ENCODE results near the gene SNHG17. TPM values are rescaled to one million over a fixed set of nuclear protein-coding genes. Genes with fewer than 3 reads are reported as not detected.
"Not testable (repeated sequence)": the region's sequence is repeated elsewhere in the genome, so short reads cannot be mapped to it uniquely, and the experiment has no call there.

Gene SNHG17
- total RNA-seq, 1 donor from 2014 or later: 129 TPM

DNA sequence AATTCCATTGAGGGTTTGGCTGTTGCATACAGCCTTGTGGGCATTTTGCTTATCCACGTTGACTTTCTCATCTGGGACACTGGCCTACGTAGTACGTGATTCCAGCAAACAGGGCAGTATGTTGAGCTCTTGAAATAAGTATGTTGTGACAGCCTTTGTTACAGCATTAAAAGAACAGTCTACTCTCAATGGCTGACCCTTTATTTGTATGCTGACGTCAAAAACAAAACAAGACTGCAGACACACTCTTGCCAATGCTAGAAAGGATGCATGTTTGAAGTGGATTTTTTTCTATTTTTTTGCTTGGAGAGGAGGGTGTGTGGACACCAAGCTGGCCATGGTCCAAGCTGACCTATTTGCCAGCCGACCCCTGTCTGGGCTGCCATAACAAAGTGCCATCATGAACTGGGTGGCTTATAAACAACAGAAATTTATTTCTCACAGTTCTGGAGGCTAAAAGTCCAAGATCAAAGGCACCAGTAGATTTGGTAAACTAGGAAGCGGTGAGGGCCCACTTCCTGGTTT is 10.8 kb upstream of the SNHG17 start:
- Histone ChIP-seq H3K36me3 (peaks cover 17 to 21% of the 10 kb centered on the region in 2 donors), H3K4me1 (peaks cover 4 to 10% of the 10 kb centered on the region in 2 donors), H3K4me3 (peak overlapping the region; percentile 91 to 97), H3K27me3 (no peaks in the 10 kb centered on the region), H3K9me3 (no peaks in the 10 kb centered on the region), H3K27ac (peak overlapping the region in 1 of 2 donors; percentile 83)
- no peak for DNase-seq (ENCODE audit: low spot score in 2 of 2)
- TF ChIP-seq, protein P1, sequence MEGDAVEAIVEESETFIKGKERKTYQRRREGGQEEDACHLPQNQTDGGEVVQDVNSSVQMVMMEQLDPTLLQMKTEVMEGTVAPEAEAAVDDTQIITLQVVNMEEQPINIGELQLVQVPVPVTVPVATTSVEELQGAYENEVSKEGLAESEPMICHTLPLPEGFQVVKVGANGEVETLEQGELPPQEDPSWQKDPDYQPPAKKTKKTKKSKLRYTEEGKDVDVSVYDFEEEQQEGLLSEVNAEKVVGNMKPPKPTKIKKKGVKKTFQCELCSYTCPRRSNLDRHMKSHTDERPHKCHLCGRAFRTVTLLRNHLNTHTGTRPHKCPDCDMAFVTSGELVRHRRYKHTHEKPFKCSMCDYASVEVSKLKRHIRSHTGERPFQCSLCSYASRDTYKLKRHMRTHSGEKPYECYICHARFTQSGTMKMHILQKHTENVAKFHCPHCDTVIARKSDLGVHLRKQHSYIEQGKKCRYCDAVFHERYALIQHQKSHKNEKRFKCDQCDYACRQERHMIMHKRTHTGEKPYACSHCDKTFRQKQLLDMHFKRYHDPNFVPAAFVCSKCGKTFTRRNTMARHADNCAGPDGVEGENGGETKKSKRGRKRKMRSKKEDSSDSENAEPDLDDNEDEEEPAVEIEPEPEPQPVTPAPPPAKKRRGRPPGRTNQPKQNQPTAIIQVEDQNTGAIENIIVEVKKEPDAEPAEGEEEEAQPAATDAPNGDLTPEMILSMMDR (IDR thresholded peaks at IDR 0.05): no peak
- intact Hi-C loops (cut with DNase I): loop anchor here (1.0 kb wide), 2 partner anchors 11 to 26 kb away; partner anchors contain the start of genes RALGAPB and SNHG17

DNA sequence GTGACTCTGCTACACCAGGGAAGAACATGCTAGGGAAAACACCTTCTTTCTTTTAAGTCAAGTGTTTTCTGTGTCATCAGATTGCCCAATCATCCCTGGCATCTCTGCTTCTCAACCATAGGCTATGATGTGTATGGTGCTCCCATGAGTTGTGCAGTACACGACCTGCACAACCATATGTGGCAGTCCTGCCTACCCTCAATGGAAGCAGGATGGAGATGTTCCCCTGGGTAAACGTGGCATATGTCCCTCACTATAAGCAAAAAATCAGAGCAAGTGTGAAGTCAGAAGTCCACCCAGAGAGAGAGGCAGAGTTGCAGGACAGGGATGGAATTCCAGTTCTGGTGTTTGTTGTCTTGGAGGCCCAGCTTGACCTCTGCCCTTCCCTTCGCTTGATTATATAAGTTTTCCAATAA is 10.3 kb upstream of the SNHG17 start:
- Histone ChIP-seq H3K36me3 (peaks cover 12 to 17% of the 10 kb centered on the region in 2 donors), H3K9me3 (no peaks in the 10 kb centered on the region), H3K27me3 (no peaks in the 10 kb centered on the region), H3K4me1 (peaks cover 4 to 10% of the 10 kb centered on the region in 2 donors), H3K27ac (no peak overlapping the region), H3K4me3 (no peak overlapping the region)
- intact Hi-C loops (cut with DNase I): no loop called here
- TF ChIP-seq, protein P1 (IDR thresholded peaks at IDR 0.05): no peak
- no peak for DNase-seq (ENCODE audit: low spot score in 2 of 2)

DNA sequence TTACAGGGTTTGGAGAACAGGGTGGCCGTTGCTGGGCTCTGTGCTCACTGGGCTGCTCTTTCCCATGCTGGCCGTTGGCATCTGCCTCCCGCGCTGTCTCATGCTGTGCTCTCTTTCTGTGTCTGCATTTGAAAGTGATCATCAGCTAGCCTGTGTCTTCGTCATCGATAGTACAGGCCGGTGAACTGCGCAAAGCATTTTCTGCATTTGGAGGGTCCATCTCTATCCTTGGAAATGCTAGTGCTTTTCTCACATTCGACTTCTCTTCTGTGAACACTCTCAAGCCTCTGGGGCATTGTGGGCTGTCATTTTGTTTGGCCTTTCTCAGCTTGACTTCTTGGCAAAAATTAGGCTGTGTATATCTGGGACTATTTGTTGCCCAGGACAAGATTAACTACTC is 6.8 kb upstream of the SNHG17 start:
- intact Hi-C loops (cut with DNase I): no loop called here

DNA sequence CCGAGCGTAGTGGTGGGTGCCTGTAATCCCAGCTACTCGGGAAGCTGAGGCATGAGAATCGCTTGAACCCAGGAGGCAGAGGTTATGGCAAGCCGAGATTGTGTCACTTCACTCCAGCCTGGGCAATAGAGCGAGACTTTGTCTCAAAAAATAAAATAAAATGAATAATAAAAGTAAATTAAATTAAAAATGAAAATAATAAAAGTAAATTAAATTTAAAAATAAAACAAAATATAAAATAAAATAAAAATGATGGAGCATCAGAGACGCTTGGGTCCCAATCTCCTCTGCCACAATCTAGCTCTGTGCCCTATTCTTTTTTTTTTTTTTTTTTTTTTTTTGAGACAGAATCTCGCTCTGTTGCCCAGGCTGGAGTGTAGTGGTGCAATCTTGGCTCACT is 6.0 kb upstream of the SNHG17 start:
- DNase-seq (ENCODE audit: low spot score in 2 of 2); H3K4me1 ChIP-seq; intact Hi-C loops (cut with DNase I); H3K36me3 ChIP-seq; H3K4me3 ChIP-seq; H3K27me3 ChIP-seq; H3K9me3 ChIP-seq; H3K27ac ChIP-seq: not testable (repeated sequence)

More for the DNA sequence above, 6.8 kb upstream of the SNHG17 start:
- Histone ChIP-seq H3K27me3 (no peaks in the 10 kb centered on the region), H3K4me1 (peaks cover 2 to 4% of the 10 kb centered on the region in 2 donors), H3K4me3 (no peak overlapping the region), H3K27ac (no peak overlapping the region), H3K9me3 (no peaks in the 10 kb centered on the region), H3K36me3 (no peaks in the 10 kb centered on the region)
- DNase-seq (ENCODE audit: low spot score in 2 of 2): no peak
- TF ChIP-seq, protein P1 (IDR thresholded peaks at IDR 0.05): no peak

DNA sequence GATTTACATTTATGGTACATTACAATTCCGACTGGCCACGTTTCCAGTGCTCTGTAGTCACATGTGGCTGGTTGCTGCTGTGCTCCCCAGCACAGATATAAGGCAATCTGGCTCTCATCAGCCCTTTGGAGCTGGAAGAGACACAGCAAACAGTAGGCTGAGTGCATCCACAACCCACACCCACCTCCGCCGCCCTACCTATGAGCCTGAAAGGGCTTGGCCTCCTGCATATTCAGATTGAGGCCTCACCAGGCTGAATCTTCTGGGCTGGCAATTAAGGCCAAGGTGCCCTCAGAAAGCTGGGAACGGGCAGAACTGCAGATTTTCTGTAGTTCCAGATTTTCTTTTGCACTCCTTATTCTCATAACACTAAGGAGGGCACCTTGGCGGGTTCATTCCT is 2.7 kb upstream of the SNHG17 start:
- Histone ChIP-seq H3K36me3 (peaks cover 2 to 7% of the 10 kb centered on the region in 2 donors), H3K9me3 (no peaks in the 10 kb centered on the region), H3K27me3 (no peaks in the 10 kb centered on the region), H3K4me1 (no peaks in the 10 kb centered on the region), H3K4me3 (no peak overlapping the region), H3K27ac (no peak overlapping the region)
- no peak for DNase-seq (ENCODE audit: low spot score in 2 of 2)
- intact Hi-C loops (cut with DNase I): loop anchor here (10.0 kb wide), 1 partner anchor 403 kb away; the partner anchor contains the start of genes RPRD1B and TTI1
- TF ChIP-seq, protein P1 (IDR thresholded peaks at IDR 0.05): no peak

DNA sequence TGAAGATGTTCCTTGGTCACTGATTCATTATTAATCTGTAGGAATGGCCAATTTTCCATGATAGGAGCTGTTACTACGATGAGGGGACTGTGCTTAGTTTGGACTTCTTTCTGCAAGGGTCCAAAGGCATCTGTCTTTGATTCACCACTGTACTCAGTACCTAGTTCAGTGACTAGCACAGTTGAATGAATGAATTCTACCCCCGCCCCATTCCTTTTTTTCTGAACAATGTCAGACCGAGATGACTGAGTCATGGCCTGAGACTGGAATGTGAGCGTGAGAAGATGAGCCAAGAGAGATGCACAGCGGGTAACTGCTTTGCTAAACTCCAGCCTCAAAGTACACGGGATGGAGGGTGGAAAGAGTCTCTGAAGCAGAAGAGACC is 419 bp upstream of the SNHG17 start:
- Histone ChIP-seq H3K27me3 (no peaks in the 10 kb centered on the region), H3K36me3 (peaks cover 24 to 29% of the 10 kb centered on the region in 2 donors), H3K9me3 (no peaks in the 10 kb centered on the region), H3K4me1 (no peaks in the 10 kb centered on the region), H3K4me3 (no peak overlapping the region), H3K27ac (no peak overlapping the region)
- no peak for DNase-seq (ENCODE audit: low spot score in 2 of 2)
- intact Hi-C loops (cut with DNase I): loop anchor here (1.0 to 10.0 kb wide), 3 partner anchors 11 to 401 kb away; partner anchors contain the start of genes RALGAPB, RPRD1B and TTI1
- TF ChIP-seq, protein P1 (IDR thresholded peaks at IDR 0.05): no peak
